NCI-H345 treated with DMSO at 0.1 percent for 48 hours (cell line): ENCODE results near the gene TMEM132C.
"Not testable (repeated sequence)": the region's sequence is repeated elsewhere in the genome, so short reads cannot be mapped to it uniquely, and the experiment has no call there.

Experiments
- DNase-seq: peaks from one replicate; lab custom pipeline; 2025; ENCODE audit not compliant: unreplicated experiment; lab: John Stamatoyannopoulos, UW

TMEM132C gene

DNA sequence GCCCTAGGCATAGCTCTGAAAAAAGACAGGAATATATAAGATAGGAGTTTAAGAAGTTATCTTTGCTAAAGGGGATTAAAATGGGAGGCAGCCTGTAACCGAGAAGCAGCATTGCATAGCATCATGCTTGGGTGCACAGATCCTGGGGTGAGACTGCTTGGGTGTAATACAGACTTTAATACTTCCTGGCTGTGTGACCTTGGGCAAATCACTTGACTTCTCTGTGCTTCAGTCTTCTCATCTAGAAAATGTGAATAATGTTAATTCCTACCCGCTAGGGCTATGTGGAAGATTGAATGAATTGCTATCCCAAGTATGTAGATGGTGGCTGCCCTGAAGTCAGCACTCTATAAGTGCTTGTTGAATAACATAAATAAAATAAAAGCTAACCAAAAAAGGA lies 204.5 kb downstream of the TMEM132C start:
- DNase-seq = no peak

DNA sequence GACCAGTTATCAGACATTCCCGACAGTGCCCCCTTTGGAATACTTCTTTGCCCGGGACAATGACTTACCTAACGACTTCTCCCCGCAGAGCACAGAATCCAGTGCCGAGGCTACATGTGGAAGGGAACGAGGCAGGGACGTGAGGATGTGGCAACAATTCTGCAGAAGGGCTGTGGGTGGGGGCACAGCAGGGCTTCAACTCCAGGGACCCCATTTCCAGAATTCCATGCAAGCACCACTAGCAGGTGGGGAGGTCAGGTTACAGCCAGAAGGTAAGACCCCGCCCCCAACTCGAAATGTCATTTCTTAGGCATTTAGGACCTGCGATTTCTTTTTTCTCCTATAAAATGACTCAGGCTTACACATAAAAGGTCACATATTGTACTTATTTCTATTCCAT lies 207.9 kb downstream of the TMEM132C start:
- DNase-seq = no peak

DNA sequence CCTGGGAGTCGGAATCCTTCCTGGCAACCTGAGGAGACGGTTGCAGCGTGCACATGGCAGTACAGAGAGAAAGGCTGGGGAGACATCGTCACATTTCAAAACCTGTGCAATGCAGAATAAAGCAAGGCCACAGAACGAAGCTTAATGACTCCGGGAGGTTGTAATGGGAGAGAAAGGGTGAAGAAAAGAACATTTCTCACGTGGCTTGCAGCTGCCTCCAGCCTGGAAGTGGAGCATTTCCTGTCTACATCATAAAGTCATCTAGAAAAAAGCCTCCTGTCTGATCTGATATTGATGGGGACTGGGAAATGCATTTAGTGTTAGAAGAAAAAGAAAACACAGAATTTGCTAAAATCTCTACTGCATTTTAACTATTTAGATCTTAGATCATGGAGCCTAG lies 209.3 kb downstream of the TMEM132C start:
- DNase-seq = no peak

DNA sequence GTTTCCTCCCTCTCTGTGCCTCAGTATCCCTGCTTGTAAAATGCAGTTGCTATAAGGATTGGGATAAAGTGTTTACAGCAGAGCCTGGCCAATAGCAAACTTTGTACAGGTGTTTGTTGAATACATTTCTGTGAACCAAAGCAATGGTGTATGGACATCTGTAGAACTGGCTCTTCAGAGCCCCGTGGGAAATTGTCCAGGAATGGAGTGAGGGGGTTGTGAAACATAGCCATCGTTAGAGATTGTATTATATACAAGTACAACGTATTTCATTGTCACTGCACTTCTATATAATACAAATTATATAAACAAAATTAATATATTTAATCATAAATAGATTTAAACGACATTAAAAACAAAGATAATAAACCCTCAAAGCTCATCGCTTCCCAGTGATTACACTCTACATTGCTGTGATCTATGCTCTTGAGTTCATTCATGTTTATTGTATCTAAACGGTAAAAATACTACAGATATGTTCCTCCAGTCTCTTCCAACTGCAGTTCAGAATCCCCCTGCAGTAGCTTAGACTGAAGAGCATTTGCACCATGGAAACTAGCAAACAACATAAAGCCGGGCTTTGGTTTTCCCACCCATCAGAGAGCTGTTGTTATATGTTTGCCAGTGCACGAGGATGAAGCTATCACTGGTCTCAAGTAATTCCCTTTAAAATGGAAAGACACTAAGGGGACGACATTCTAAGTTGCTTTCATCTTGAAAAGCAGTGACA lies 216.7 kb downstream of the TMEM132C start:
- DNase-seq = no peak

DNA sequence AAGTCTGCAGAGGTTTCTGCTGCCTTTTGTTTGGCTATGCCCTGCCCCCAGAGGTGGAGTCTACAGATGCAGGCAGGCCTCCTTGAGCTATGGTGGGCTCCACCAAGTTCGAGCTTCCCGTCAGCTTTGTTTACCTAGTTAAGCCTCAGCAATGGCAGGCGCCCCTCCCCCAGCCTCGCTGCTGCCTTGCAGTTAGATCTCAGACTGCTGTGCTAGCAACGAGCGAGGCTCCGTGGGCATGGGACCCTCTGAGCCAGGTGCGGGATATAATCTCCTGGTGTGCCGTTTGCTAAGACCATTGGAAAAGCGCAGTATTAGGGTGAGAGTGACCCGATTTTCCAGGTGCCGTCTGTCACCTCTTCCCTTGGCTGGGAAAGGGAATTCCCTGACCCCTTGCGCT lies 230.4 kb downstream of the TMEM132C start:
- DNase-seq = not testable (repeated sequence)

DNA sequence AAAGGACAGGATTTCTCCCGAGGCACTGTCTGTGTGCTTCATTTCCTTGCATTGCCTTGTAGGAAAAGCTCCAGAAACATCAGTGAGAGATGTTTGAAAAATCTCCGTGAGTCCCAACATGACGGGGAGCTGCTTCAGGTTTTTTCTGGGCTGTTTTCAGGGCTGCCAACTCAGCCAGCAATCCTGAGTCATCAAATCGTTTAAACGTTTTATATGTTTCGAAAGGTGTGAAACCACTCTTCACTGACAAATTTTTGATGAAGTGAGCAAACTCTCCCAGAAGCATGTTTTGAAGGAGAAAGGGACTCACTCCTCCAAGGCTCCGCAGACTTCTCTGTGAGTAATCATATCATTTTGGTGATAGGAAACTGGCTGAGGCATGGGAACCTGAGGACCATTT lies 240.5 kb downstream of the TMEM132C start:
- no peak for DNase-seq

DNA sequence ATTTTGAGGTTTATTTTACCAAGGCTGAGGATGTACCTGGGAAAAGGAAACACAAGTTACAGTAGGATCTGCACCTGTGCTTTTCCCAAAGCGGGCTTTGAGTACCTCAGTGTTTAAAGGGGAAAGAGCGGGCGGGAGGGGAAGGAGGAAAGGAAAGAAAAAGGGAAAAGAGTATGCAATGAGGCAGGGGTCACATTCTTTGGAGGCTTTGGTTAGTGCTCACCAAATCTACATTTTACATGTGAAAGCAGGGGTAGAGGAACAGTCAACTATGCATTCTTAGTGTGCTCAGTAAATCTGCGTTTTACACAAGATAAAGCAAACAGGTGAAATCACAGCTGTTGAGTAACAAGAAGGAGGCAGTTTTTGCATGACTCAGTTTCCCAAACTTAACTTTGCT lies 242.2 kb downstream of the TMEM132C start:
- no peak for DNase-seq

DNA sequence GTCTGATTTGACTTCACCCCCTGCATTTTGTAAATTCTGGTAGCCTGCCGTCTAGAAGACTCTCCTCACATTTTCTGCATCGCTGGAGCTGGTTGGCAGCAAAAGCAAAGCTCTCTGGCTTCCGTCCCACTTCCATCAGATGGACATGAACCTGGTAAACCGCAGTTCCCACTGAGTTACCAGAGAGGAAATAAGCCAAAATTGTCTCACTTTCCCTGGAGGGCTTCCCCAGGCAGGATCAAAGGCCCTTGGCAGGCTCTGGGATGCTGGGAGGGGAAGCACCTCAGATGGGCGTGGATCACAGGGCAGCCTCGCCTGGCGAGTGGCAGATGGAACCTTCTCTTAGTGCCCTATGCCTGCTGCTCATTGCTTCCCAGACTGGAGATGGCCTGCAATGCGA lies 243.5 kb downstream of the TMEM132C start:
- DNase-seq = no peak

DNA sequence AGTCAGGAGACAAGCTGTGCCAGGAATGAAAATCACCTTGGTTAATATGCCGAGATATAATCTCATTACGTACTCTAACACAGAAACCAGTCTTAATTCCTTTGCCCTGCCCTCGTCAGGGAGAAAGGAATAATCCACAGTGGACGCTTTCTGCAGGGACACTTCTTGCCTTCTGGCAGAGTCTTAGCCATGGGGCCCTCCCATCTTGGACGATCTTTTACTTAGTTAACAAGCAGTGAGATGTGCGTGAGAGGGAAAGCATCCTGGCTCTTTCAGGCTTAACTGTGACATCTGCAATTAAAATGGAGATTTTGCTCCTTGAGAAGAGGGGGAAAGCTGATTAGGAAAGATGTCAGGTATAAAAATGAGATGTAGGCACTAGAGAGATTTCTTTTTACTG lies 246.4 kb downstream of the TMEM132C start:
- no peak for DNase-seq

DNA sequence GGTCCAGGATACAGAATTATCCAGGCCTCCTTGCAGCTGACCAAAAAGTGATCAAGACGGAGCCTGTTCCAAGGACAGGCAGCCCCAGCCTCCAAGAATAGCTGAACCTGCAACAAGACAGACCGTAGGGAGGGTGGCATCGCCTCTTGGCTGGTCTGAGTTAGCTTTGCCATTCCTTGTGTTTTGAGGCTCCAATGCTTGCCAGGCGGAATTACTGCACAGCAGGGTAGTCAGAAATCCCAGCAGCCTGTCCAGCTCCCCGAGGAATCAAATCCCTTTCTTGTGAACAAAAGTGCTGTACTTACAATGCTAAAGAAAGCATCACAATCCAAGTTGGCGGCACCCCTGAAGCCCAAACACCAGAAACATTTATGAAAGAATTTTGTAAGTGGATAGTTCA lies 246.9 kb downstream of the TMEM132C start:
- DNase-seq = no peak

DNA sequence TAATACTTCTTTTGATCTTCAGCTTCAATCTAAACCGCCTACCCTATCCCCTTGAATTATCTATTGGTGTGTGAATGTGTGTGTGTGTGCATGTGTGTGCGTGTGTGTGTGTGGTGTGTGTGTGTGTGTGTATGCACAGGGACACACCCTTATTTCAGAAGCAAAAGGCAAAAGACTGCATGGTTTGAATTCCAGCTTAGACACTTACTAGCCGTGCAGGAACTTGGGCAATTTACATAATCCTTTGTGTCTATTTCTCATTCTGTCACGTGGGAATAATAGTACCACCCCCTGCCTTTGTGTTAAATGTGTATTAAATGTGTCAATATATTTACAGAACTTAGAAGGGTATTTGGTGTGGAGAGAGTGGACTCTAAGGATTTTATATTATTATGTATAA lies 251.7 kb downstream of the TMEM132C start:
- no peak for DNase-seq

DNA sequence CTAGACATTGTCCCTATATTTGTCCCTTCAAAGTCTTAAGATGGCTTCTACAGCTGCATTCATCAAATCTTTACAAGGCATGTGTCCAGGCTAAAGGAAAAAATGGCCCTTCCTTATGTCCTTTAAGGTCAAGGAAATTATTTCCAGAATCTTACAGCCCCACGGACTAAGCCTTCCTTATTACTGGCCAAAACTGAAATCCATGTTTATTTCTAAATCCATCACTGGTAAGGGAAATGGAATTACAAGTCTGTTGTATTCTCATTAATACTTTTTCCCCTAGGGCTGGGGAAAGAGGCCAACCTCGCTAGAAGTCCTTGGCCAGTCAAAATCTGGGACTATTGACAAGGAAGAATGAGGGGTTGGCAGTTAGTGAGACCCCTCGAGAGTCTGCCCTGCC lies 252.5 kb downstream of the TMEM132C start:
- DNase-seq = no peak

DNA sequence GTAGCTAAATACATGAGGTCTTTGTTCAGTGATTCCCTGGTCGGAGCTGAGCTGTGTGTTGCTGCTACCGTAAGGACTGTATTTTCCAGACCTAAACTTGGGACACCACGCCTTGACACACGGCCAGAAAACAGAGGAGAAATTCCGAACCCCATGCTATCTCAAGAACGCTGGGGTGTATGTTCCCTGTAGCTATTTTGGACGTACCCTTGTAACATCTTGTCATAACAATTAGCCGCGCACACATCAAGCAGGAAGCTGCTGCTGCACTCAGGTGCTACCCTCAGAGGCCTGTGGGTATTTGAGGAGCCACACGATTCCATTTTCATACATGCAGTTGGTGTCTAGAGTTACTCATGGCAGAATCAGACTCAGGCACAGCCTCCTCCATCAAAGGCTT lies 255.0 kb downstream of the TMEM132C start:
- no peak for DNase-seq

DNA sequence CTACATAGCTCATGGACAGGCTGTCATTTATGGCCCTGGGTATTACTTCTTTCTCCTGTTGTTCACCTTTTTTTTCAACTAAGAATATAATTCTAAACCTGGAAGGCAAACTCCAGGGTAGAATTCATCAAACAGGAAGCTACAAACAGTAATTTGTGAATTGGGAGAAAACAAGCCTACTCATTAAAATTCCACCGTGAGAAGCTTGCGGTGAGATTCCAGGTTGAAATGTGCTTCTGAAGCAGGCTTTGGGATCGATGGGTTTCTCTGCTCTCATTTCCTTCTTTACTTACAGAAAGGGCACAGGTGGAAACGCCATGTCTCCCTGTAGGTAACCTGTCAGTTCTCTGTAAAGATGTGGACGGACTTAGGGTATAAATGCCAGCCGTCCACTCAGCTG lies 257.5 kb downstream of the TMEM132C start:
- no peak for DNase-seq

DNA sequence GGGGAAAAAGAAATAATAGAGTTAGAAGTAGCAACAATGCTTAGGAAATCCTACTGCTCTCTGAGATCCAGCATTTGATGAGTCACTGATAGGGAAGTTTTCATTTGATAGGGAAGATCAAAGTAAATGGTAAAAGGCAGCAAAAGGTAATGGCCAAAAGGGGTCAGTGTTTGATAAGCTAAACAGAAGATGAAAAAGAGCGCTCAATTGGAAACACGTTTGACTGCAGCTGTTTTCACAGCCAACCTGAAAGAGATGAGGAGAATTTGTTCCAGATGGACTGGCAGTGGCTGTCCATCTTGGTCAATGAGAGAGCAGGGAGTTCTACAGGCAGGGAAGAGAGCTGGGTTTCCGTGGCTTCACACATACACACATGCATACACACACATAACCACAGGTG lies 264.2 kb downstream of the TMEM132C start:
- no peak for DNase-seq

DNA sequence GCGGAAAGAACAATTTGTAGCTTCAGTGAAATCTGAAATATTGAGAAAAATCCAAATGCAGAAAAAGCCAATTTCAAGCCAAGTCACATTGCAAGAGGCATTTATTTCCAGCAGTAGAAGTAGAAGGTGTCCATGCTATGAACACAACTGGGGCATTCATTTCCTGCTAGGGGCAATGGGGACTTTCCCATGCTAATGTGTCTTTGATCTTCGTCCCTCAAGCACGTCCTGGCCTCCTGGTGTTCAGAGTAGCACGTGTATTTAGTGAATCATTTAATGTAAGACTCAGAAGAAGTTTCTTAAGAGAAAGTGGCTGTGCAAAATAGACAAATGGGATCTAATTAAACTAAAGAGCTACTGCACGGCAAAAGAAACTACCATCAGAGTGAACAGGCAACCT lies 267.9 kb downstream of the TMEM132C start:
- DNase-seq = no peak

DNA sequence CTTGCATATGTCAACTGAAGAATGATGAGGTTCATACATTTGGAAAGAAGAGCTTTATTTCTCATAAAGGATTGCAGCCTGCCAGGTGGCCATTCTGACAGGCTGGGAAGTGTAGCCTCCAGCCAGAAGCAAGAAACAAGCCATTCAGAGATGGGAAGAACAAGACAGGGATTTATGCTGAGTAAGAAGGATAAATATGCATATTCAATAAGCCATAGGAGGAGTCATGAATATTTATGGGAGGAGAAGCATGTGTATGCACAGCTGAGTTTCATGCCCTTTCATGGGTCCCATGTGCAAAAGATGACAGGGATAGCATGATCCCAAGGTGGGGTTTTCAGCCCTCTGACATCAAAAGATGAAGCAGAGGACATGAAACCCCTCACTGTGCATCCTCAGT lies 269.8 kb downstream of the TMEM132C start:
- DNase-seq = no peak

DNA sequence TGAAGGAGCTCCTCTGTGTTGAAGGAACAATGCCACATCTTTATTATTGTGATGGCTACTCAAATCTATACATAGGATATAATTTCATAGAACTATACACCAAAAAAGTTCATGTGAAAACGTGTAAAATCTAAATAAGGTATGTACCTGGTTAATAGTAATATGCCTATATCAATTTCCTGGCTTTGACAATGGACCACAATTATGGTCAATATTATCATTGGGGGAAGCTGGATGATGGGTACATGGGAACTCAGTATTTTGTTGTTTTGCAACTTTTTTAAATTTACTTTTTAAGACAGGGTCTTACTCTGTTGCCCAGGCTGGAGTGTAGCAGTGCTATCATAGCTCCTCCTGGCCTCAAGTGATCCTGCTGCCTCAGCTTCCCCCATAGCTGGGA lies 270.7 kb downstream of the TMEM132C start:
- no peak for DNase-seq

DNA sequence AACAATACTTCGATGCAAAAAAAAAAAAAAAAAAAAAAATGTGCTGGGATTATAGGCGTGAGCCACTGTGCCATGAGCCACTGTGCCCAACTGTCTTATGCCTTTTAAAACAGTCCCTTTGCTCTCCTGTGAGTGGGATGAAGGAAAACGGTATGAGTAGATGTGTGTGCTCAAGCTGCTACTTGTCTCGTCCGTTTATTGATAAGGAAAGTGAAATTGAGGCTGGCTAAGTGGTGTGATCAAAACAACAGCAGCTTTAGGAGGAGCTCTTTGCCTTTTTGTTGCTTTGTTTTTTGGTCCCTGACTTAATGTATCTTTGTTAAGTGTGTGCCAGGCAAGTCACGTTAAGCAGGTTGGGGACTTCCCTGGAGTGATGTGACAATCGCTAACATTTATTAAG lies 275.9 kb downstream of the TMEM132C start:
- DNase-seq = no peak

DNA sequence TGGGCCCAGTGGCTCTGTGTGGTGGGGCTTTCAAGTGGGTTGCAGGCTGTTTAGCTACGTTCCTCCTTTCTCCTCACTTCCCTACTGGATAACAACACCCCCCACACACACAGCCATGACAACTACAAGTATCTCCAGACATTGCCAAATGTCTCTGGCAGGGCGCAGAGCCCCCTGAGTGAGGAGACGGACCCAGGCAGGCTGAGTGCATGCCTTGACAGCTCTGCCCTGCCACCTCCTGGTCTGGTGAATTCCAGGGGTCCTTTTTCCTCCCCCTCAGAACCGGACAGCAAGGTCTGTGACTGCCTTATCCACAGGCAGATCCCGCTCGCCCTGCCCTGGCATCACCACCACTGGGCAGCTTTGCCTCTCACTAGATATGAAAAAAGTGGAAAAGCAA lies 276.5 kb downstream of the TMEM132C start:
- DNase-seq = no peak

DNA sequence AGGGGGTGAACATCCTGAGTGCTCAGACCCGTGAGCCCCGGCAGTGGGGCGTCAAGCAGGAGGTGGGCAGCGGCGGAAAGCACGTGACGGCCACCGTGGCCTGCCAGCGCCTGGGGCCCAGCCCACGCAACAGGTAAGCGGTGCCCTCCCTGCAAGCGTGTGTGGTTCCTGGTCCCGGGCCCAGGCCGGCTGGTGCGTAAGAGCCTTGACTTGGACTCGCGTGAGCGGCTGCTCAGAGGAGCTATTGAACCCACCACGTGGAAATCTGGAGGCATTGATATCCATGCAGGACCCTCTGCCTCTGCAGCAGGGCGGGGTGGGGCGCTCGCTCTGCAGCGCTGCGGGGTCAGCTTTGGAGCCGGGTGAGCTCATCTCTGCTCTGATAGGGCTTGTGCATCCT lies 277.0 kb downstream of the TMEM132C start:
- no peak for DNase-seq

DNA sequence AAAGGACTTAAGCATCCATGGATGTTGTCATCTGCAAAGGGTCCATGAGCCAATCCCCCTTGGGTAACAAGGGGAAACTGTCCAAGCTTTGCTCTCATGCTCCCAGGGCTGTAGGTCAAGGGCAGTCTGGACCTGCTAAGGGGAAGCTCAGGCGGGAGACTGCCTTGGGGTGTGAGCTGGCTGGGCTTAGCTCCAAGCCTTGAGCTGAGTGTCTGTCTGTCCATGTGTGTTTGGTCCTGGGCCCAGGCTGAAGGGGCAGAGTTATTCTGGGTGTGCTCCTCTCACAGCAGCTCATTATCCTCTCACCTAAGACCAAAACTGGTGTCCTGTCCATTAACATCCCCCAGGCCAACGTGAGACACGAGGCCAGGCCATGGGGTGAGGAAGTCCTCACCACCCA lies 282.0 kb downstream of the TMEM132C start:
- no peak for DNase-seq

DNA sequence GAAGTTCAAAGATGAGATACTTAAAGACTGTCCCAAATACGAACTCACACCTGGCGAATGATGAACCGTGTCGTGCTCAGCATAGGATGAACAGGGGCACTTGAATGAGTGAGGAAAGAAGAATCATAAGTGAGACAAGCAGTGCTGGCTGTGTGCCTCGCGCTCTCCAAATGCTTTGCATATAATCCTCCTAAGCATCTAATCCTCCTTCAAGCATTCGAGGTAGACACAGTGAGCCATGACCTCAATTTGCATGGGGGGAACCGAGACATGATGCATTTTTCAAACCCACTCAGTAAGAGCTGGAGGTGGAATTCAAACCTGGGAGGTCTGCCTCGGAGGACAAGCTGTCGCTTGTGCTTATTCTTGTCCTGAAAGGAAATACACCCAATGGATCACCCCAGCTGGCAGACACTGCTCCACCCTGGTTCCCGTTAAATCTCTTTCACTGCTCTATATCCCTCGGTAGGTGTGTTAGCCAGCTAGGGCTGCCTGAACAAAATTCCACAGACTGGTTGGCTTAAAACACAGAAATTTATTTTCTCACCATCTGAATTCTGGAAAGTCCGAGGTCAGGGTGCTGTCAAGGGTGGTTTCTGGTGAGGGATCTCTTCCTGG lies 282.7 kb downstream of the TMEM132C start:
- no peak for DNase-seq
